Activated naive CD4-positive, alpha-beta T cell treated with anti-CD3 and anti-CD28 coated beads for 36 hours (primary cell): ENCODE data around the gene KIF12. TPM values are rescaled to one million over a fixed set of nuclear protein-coding genes. Genes with fewer than 3 reads are reported as not detected.

Experiments
- CTCF ChIA-PET: fragments of 350-600 bp; sonication (Branson Sonifier 250); formaldehyde crosslinking; loops from one replicate; lab custom pipeline; 2021; ENCODE audit warnings: antibody characterized with exemption; lab: Charles Lee
- DNase-seq: peaks from one replicate; pipeline ENCODE4 v3.0.0-alpha.2; 2020
- H3K27ac Mint-ChIP-seq: one replicate; pipeline ENCODE4 v1.8.0; 2021; ENCODE audit warnings: mild to moderate bottlenecking, mixed read lengths
- H3K27me3 Mint-ChIP-seq: one replicate; pipeline ENCODE4 v1.8.0; 2021; ENCODE audit warnings: low read depth, mixed read lengths
- H3K36me3 Mint-ChIP-seq: one replicate; pipeline ENCODE4 v1.8.0; 2021; ENCODE audit warnings: low read depth, mixed read lengths
- H3K4me1 Mint-ChIP-seq: one replicate; pipeline ENCODE4 v1.8.0; 2021; ENCODE audit warnings: low read depth, mixed read lengths
- H3K4me3 Mint-ChIP-seq: one replicate; pipeline ENCODE4 v1.8.0; 2021; ENCODE audit warnings: mild to moderate bottlenecking, moderate library complexity, mixed read lengths
- H3K9me3 Mint-ChIP-seq: one replicate; pipeline ENCODE4 v1.8.0; 2021; ENCODE audit warnings: mixed read lengths
- intact Hi-C: fragments of 100-400 bp; cut with micrococcal nuclease; formaldehyde crosslinking; loops from one replicate; pipeline ENCODE4 v1.15.1; 2023
- total RNA-seq, 2 experiments: library from RNA; stranded (reverse); gene quantifications; one replicate each; pipeline ENCODE4 v1.2.3, GENCODE V29; 2021

KIF12 gene
- total RNA-seq, 2 experiments from 2014 or later = not detected

GRCh38 chr9:114110180-114110579 lies 11.1 kb upstream of the KIF12 start:
- Mint-ChIP-seq H3K27ac (no peak overlapping the region), H3K27me3 (peaks cover 11% of the 10 kb centered on the region), H3K9me3 (no peaks in the 10 kb centered on the region), H3K4me1 (no peaks in the 10 kb centered on the region), H3K4me3 (no peak overlapping the region), H3K36me3 (no peaks in the 10 kb centered on the region)
- CTCF ChIA-PET = interaction anchor here (0.6 to 4.9 kb wide), 4 partner anchors 11 to 181 kb away, joined by 3 to 38 read pairs (median 20); partner anchors contain the start of gene KIF12
- no peak for DNase-seq
- intact Hi-C loops = no loop called here

GRCh38 chr9:114109124-114109523 lies 10.0 kb upstream of the KIF12 start:
- no peaks in the 10 kb centered on the region for H3K9me3 Mint-ChIP-seq
- DNase-seq = no peak
- no peak overlapping the region for H3K4me3 Mint-ChIP-seq
- no peaks in the 10 kb centered on the region for H3K4me1 Mint-ChIP-seq
- H3K27ac Mint-ChIP-seq = peak overlapping the region; percentile 39
- CTCF ChIA-PET = interaction anchor here (1.0 to 4.9 kb wide), 10 partner anchors 18 to 189 kb away, joined by 3 to 38 read pairs (median 6); partner anchors contain the start of gene COL27A1
- intact Hi-C loops = no loop called here
- peaks cover 11% of the 10 kb centered on the region for H3K27me3 Mint-ChIP-seq
- H3K36me3 Mint-ChIP-seq = no peaks in the 10 kb centered on the region

GRCh38 chr9:114108016-114108833 lies 9.1 kb upstream of the KIF12 start:
- intact Hi-C loops = loop anchor here (1.0 kb wide), 3 partner anchors 47 to 197 kb away; partner anchors contain the start of gene COL27A1
- Mint-ChIP-seq H3K27ac (no peak overlapping the region), H3K4me3 (no peak overlapping the region), H3K36me3 (no peaks in the 10 kb centered on the region), H3K27me3 (peaks cover 6% of the 10 kb centered on the region), H3K9me3 (no peaks in the 10 kb centered on the region), H3K4me1 (no peaks in the 10 kb centered on the region)
- peak; percentile 78 for DNase-seq
- CTCF ChIA-PET = interaction anchor here (0.8 to 4.9 kb wide), 20 partner anchors 10 to 208 kb away, joined by 3 to 38 read pairs (median 5); partner anchors contain the start of genes AMBP and COL27A1

GRCh38 chr9:114107286-114108001 lies 8.4 kb upstream of the KIF12 start:
- CTCF ChIA-PET = interaction anchor here (0.5 to 4.9 kb wide), 18 partner anchors 11 to 209 kb away, joined by 3 to 38 read pairs (median 5); partner anchors contain the start of genes AMBP and COL27A1
- intact Hi-C loops = loop anchor here (1.0 kb wide), 3 partner anchors 48 to 198 kb away; partner anchors contain the start of gene COL27A1
- no peaks in the 10 kb centered on the region for H3K36me3 Mint-ChIP-seq
- DNase-seq = no peak
- H3K9me3 Mint-ChIP-seq = peaks cover 2% of the 10 kb centered on the region
- no peak overlapping the region for H3K27ac Mint-ChIP-seq
- peaks cover 3% of the 10 kb centered on the region for H3K27me3 Mint-ChIP-seq
- no peak overlapping the region for H3K4me3 Mint-ChIP-seq
- no peaks in the 10 kb centered on the region for H3K4me1 Mint-ChIP-seq

- Mint-ChIP-seq H3K36me3 (no peaks in the 10 kb centered on the region), H3K9me3 (peaks cover 7% of the 10 kb centered on the region), H3K4me1 (no peaks in the 10 kb centered on the region), H3K27me3 (peaks cover 6% of the 10 kb centered on the region), H3K27ac (no peak overlapping the region), H3K4me3 (no peak overlapping the region)
- intact Hi-C loops = no loop called here
- no peak for DNase-seq
- CTCF ChIA-PET = interaction anchor here (1.2 to 4.9 kb wide), 3 partner anchors 22 to 209 kb away, joined by 3 to 38 read pairs (median 10); no protein-coding TSS in a partner anchor
Measured at GRCh38 chr9:114105236-114105635, 6.1 kb upstream of the KIF12 start.

GRCh38 chr9:114102484-114102883 lies 3.4 kb upstream of the KIF12 start:
- CTCF ChIA-PET = interaction anchor here (0.7 to 1.7 kb wide), 3 partner anchors 20 to 189 kb away, joined by 3 to 6 read pairs (median 4); no protein-coding TSS in a partner anchor

GRCh38 chr9:114100536-114100935 lies 1.4 kb upstream of the KIF12 start:
- peaks cover 7% of the 10 kb centered on the region for H3K9me3 Mint-ChIP-seq
- intact Hi-C loops = no loop called here
- no peak for DNase-seq
- no peak overlapping the region for H3K4me3 Mint-ChIP-seq
- CTCF ChIA-PET = interaction anchor here (1.1 kb wide), 2 partner anchors 18 kb away, joined by 3 to 4 read pairs; no protein-coding TSS in a partner anchor
- peaks cover 6% of the 10 kb centered on the region for H3K4me1 Mint-ChIP-seq
- H3K27ac Mint-ChIP-seq = no peak overlapping the region
- H3K27me3 Mint-ChIP-seq = peaks cover 32% of the 10 kb centered on the region
- no peaks in the 10 kb centered on the region for H3K36me3 Mint-ChIP-seq

More at GRCh38 chr9:114102484-114102883, 3.4 kb upstream of the KIF12 start:
- Mint-ChIP-seq H3K27ac (no peak overlapping the region), H3K4me1 (peaks cover 3% of the 10 kb centered on the region), H3K4me3 (no peak overlapping the region), H3K9me3 (peaks cover 7% of the 10 kb centered on the region), H3K36me3 (no peaks in the 10 kb centered on the region), H3K27me3 (peaks cover 14% of the 10 kb centered on the region)
- no peak for DNase-seq
- intact Hi-C loops = no loop called here

- Mint-ChIP-seq H3K4me3 (no peak overlapping the region), H3K9me3 (peaks cover 7% of the 10 kb centered on the region), H3K27me3 (peaks cover 35% of the 10 kb centered on the region), H3K27ac (no peak overlapping the region), H3K36me3 (no peaks in the 10 kb centered on the region), H3K4me1 (peaks cover 6% of the 10 kb centered on the region)
- intact Hi-C loops = no loop called here
- no peak for DNase-seq
- CTCF ChIA-PET = interaction anchor here (1.1 kb wide), 2 partner anchors 10 to 17 kb away, joined by 3 to 4 read pairs; no protein-coding TSS in a partner anchor
Measured at GRCh38 chr9:114099669-114100270, 678 bp upstream of the KIF12 start.

GRCh38 chr9:114098021-114098935 lies 814 bp downstream of the KIF12 start:
- Mint-ChIP-seq H3K4me3 (no peak overlapping the region), H3K27me3 (peaks cover 38% of the 10 kb centered on the region), H3K36me3 (no peaks in the 10 kb centered on the region), H3K4me1 (peaks cover 6% of the 10 kb centered on the region), H3K27ac (no peak overlapping the region), H3K9me3 (peaks cover 7% of the 10 kb centered on the region)
- CTCF ChIA-PET = interaction anchor here (1.3 to 1.5 kb wide), 2 partner anchors 14 to 16 kb away, joined by 3 to 6 read pairs; no protein-coding TSS in a partner anchor
- intact Hi-C loops = no loop called here
- peak; percentile 25 for DNase-seq

GRCh38 chr9:114097613-114098020 lies 1.5 kb downstream of the KIF12 start:
- H3K27ac Mint-ChIP-seq = no peak overlapping the region
- peak overlapping the region; percentile 3 for H3K4me3 Mint-ChIP-seq
- no peaks in the 10 kb centered on the region for H3K36me3 Mint-ChIP-seq
- CTCF ChIA-PET = interaction anchor here (1.3 to 1.5 kb wide), 2 partner anchors 13 to 15 kb away, joined by 3 to 6 read pairs; no protein-coding TSS in a partner anchor
- peaks cover 6% of the 10 kb centered on the region for H3K4me1 Mint-ChIP-seq
- peaks cover 37% of the 10 kb centered on the region for H3K27me3 Mint-ChIP-seq
- DNase-seq = peak; percentile 35
- peaks cover 6% of the 10 kb centered on the region for H3K9me3 Mint-ChIP-seq
- intact Hi-C loops = no loop called here
